ENCODE results near the gene CEP250.
"Not testable (repeated sequence)": the region's sequence is repeated elsewhere in the genome, so short reads cannot be mapped to it uniquely, and the experiment has no call there.

The CEP250 gene

DNA sequence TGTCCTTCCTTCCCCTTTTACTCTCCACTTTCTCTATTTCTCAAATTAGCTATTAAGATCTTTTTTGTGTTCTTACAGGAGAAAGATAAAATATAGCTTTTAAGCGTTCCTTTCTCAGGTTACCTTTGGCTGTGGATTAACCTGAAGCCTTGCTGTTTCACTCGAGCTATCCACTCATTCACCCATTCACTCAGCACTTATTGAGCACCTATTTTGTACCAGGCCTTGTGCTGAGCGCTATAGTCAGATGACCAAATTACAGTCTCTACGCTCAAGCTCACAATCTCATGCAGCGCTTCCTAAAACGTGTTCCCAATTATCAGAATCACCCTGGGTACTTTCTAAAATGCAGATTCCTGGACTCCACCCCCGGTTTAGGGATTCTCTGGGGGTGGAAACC, 1.8 kb upstream of the CEP250 start:
- peak overlapping the region; percentile 74 for H3K4me3 ChIP-seq (ENCODE audit: low read length, poor library complexity, severe bottlenecking)
- no peak overlapping the region for H2AFZ ChIP-seq (ENCODE audit: low read length)

DNA sequence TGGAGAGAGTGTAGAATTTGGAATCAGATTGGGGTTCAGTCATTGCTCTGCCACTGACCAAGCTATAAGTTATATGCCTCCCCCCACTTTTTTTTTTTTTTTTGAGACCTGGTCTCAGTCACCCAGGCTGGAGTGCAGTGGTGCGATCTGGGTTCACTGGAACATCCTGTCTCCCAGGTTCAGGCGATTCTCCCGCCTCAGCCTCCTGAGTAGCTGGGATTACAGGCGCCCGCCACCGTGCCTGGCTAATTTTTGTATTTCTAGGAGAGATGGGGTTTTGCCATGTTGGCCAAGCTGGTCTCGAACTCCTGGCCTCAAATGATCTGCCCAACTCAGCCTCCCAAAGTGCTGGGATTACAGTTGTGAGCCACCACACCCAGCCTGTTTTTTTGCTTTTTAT, 1.3 kb downstream of the CEP250 start:
- H3K4me3 ChIP-seq (ENCODE audit: low read length, poor library complexity, severe bottlenecking), result peak overlapping the region; percentile 74
- peaks cover 34% of the 10 kb centered on the region for H3K4me1 ChIP-seq (ENCODE audit: insufficient read depth, low read length, poor library complexity, severe bottlenecking)
- not testable (repeated sequence) for H3K9me2 ChIP-seq (replicated peaks; ENCODE audit: low read depth, low read length); H2AFZ ChIP-seq (ENCODE audit: low read length); H3K9ac ChIP-seq (ENCODE audit: low read depth, low read length, poor library complexity, severe bottlenecking); H4K20me1 ChIP-seq (ENCODE audit: insufficient read depth, low read length, poor library complexity, severe bottlenecking); H3K36me3 ChIP-seq (ENCODE audit: insufficient read depth, low read length); H3F3A ChIP-seq (ENCODE audit: low read depth); H3K9me3 ChIP-seq (ENCODE audit: insufficient read depth, low read depth, low read length); H3K27me3 ChIP-seq (ENCODE audit: insufficient read depth, low read length, poor library complexity, severe bottlenecking)
- peaks cover 31% of the 10 kb centered on the region for H3K79me2 ChIP-seq (ENCODE audit: insufficient read depth, low read length)
- H3K4me2 ChIP-seq (ENCODE audit: low read depth, low read length, poor library complexity, severe bottlenecking), result peak overlapping the region; percentile 70

More for the DNA sequence above, 1.8 kb upstream of the CEP250 start:
- Histone ChIP-seq H3K4me2 (ENCODE audit: low read depth, low read length, poor library complexity, severe bottlenecking) (peak overlapping the region; percentile 76), H3K9me2 (replicated peaks; ENCODE audit: low read depth, low read length) (no peaks in the 10 kb centered on the region), H3K27me3 (ENCODE audit: insufficient read depth, low read length, poor library complexity, severe bottlenecking) (no peaks in the 10 kb centered on the region), H3K4me1 (ENCODE audit: insufficient read depth, low read length, poor library complexity, severe bottlenecking) (peaks cover 30% of the 10 kb centered on the region), H3K79me2 (ENCODE audit: insufficient read depth, low read length) (peaks cover 31% of the 10 kb centered on the region), H3K36me3 (ENCODE audit: insufficient read depth, low read length) (no peaks in the 10 kb centered on the region), H3K9ac (ENCODE audit: low read depth, low read length, poor library complexity, severe bottlenecking) (peak overlapping the region; percentile 83), H3K9me3 (ENCODE audit: insufficient read depth, low read depth, low read length) (no peaks in the 10 kb centered on the region), H3F3A (ENCODE audit: low read depth) (no peaks in the 10 kb centered on the region; the same call in 1 of the 2 replicates), H4K20me1 (ENCODE audit: insufficient read depth, low read length, poor library complexity, severe bottlenecking) (peaks cover 3% of the 10 kb centered on the region)
- TF ChIP-seq, protein P1, sequence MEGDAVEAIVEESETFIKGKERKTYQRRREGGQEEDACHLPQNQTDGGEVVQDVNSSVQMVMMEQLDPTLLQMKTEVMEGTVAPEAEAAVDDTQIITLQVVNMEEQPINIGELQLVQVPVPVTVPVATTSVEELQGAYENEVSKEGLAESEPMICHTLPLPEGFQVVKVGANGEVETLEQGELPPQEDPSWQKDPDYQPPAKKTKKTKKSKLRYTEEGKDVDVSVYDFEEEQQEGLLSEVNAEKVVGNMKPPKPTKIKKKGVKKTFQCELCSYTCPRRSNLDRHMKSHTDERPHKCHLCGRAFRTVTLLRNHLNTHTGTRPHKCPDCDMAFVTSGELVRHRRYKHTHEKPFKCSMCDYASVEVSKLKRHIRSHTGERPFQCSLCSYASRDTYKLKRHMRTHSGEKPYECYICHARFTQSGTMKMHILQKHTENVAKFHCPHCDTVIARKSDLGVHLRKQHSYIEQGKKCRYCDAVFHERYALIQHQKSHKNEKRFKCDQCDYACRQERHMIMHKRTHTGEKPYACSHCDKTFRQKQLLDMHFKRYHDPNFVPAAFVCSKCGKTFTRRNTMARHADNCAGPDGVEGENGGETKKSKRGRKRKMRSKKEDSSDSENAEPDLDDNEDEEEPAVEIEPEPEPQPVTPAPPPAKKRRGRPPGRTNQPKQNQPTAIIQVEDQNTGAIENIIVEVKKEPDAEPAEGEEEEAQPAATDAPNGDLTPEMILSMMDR (conservative IDR thresholded peaks at IDR 0.05; ENCODE audit: low read length), result no peak
- TF ChIP-seq EZH2phosphoT487 (IDR thresholded peaks at IDR 0.05; ENCODE audit: borderline replicate concordance), result no peak

DNA sequence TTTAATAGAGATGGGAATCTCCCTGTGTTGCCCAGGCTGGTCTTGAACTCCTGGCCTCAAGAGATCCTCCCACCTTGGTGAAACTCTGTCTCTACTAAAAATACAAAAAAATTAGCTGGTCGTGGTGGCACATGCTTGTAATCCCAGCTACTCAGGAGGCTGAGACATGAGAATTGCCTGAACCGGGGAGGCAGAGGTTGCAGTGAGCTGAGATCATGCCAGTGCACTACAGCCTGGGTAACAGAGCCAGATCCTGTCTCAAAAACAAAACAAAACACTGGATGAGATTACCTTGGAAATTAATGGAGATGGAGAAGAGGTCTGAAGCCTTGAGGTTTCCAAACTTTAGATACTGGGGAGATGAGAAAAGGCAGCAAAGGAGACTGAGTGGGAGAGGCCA, 2.1 kb downstream of the CEP250 start:
- H3K4me2 ChIP-seq (ENCODE audit: low read depth, low read length, poor library complexity, severe bottlenecking), result peak overlapping the region; percentile 70
- not testable (repeated sequence) for H4K20me1 ChIP-seq (ENCODE audit: insufficient read depth, low read length, poor library complexity, severe bottlenecking); H3K36me3 ChIP-seq (ENCODE audit: insufficient read depth, low read length); H3F3A ChIP-seq (ENCODE audit: low read depth); H3K9me2 ChIP-seq (replicated peaks; ENCODE audit: low read depth, low read length); H2AFZ ChIP-seq (ENCODE audit: low read length); H3K9me3 ChIP-seq (ENCODE audit: insufficient read depth, low read depth, low read length); H3K27me3 ChIP-seq (ENCODE audit: insufficient read depth, low read length, poor library complexity, severe bottlenecking)
- peak overlapping the region; percentile 4 for H3K4me3 ChIP-seq (ENCODE audit: low read length, poor library complexity, severe bottlenecking)
- H3K79me2 ChIP-seq (ENCODE audit: insufficient read depth, low read length), result peaks cover 31% of the 10 kb centered on the region
- peaks cover 34% of the 10 kb centered on the region for H3K4me1 ChIP-seq (ENCODE audit: insufficient read depth, low read length, poor library complexity, severe bottlenecking)
- H3K9ac ChIP-seq (ENCODE audit: low read depth, low read length, poor library complexity, severe bottlenecking), result peak overlapping the region; percentile 46

DNA sequence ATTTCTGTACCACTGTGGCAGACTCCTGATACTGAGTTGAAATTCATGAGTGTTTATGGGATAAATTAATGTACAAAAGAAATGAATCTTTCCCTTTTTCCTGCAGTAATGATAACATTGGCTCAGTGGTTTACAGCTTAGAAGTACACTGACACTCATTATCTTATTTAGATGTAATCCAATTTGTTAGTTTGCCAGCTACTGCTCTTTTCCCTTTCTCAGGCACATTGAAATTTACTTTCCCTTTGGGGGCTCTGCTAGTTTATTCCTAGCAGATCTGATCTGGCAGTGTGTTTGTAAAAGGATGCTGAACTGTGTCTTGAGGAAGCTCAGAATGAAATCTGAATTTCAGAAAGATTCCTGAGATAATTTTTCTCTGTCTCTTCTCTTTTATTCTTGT, 3.0 kb downstream of the CEP250 start:
- Histone ChIP-seq H3K9me2 (replicated peaks; ENCODE audit: low read depth, low read length) (no peaks in the 10 kb centered on the region), H3K4me2 (ENCODE audit: low read depth, low read length, poor library complexity, severe bottlenecking) (peak overlapping the region; percentile 70), H2AFZ (ENCODE audit: low read length) (no peak overlapping the region), H3K4me3 (ENCODE audit: low read length, poor library complexity, severe bottlenecking) (no peak overlapping the region), H3K9ac (ENCODE audit: low read depth, low read length, poor library complexity, severe bottlenecking) (peak overlapping the region; percentile 46), H3K27me3 (ENCODE audit: insufficient read depth, low read length, poor library complexity, severe bottlenecking) (no peaks in the 10 kb centered on the region), H3F3A (ENCODE audit: low read depth) (no peaks in the 10 kb centered on the region; the same call in 1 of the 2 replicates), H3K4me1 (ENCODE audit: insufficient read depth, low read length, poor library complexity, severe bottlenecking) (peaks cover 32% of the 10 kb centered on the region), H3K79me2 (ENCODE audit: insufficient read depth, low read length) (peaks cover 31% of the 10 kb centered on the region), H4K20me1 (ENCODE audit: insufficient read depth, low read length, poor library complexity, severe bottlenecking) (peaks cover 3% of the 10 kb centered on the region), H3K36me3 (ENCODE audit: insufficient read depth, low read length) (peaks cover 8% of the 10 kb centered on the region; the same call in 1 of the 2 replicates), H3K9me3 (ENCODE audit: insufficient read depth, low read depth, low read length) (no peaks in the 10 kb centered on the region)
- TF ChIP-seq, protein P1 (conservative IDR thresholded peaks at IDR 0.05; ENCODE audit: low read length), result no peak
- TF ChIP-seq EZH2phosphoT487 (IDR thresholded peaks at IDR 0.05; ENCODE audit: borderline replicate concordance), result no peak

Data from Loucy (cell line).